ENCODE data around the gene DNPH1. TPM values are rescaled to one million over a fixed set of nuclear protein-coding genes. Genes with fewer than 3 reads are reported as not detected.

The DNPH1 gene
- total RNA-seq, 4 donors from 2014 or later = 57.7 to 101 (median 81.5) TPM

DNA sequence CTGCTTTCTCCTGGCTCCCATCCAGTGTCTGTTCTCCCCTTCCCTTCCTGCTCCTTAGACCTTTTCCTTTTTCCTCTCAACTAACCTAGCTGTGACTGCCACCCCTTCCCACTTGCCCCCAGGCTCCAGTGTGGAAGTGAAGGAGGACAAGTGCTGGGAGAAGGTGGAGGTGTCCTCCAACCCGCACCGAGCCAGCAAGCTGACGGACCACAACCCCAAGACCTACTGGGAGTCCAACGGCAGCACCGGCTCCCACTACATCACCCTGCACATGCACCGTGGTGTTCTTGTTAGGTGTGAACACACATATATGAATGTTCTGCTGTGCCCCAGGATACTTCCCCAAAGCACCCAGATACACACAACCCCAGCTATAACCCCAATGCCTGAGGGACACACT is 28.7 kb downstream of the DNPH1 start:
- intact Hi-C loops (cut with DNase I) = no loop called here
- Histone ChIP-seq H3K27ac (no peak overlapping the region), H3K27me3 (no peaks in the 10 kb centered on the region), H3K36me3 (peaks cover 17 to 99% (median 24%) of the 10 kb centered on the region in 3 donors), H3K4me1 (no peaks in the 10 kb centered on the region), H3K9me3 (no peaks in the 10 kb centered on the region), H3K4me3 (no peak overlapping the region)
- 89 to 98% methylated on average over 6 of the region's 6 CpGs for WGBS, 2 donors
- DNase-seq = no peak
- TF ChIP-seq, protein P1, sequence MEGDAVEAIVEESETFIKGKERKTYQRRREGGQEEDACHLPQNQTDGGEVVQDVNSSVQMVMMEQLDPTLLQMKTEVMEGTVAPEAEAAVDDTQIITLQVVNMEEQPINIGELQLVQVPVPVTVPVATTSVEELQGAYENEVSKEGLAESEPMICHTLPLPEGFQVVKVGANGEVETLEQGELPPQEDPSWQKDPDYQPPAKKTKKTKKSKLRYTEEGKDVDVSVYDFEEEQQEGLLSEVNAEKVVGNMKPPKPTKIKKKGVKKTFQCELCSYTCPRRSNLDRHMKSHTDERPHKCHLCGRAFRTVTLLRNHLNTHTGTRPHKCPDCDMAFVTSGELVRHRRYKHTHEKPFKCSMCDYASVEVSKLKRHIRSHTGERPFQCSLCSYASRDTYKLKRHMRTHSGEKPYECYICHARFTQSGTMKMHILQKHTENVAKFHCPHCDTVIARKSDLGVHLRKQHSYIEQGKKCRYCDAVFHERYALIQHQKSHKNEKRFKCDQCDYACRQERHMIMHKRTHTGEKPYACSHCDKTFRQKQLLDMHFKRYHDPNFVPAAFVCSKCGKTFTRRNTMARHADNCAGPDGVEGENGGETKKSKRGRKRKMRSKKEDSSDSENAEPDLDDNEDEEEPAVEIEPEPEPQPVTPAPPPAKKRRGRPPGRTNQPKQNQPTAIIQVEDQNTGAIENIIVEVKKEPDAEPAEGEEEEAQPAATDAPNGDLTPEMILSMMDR (IDR thresholded peaks at IDR 0.05) = no peak
- no peak for TF ChIP-seq POLR2A (IDR thresholded peaks at IDR 0.05)

DNA sequence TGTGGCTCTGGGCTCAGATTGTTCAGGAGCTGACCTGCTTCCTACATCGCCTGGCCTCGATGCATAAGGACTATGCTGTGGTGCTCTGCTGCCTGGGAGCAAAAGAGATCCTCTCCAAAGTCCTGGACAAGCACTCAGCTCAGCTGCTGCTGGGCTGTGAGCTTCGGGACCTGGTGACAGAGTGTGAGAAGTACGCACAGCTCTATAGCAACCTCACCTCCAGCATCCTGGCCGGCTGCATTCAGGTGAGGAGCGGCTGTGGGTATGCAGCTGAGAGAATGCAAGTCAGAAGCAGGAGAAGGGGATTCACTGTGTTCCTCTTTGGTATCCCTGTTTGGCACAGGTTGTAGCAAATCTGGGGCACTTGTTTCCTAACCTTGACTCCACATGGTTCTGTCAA is 29.4 kb downstream of the DNPH1 start:
- TF ChIP-seq, protein P1 (IDR thresholded peaks at IDR 0.05) = no peak
- no peak for TF ChIP-seq POLR2A (IDR thresholded peaks at IDR 0.05)
- Histone ChIP-seq H3K4me1 (no peaks in the 10 kb centered on the region), H3K27me3 (no peaks in the 10 kb centered on the region), H3K9me3 (no peaks in the 10 kb centered on the region), H3K27ac (no peak overlapping the region), H3K36me3 (peaks cover 16 to 99% (median 28%) of the 10 kb centered on the region in 3 donors), H3K4me3 (no peak overlapping the region)
- WGBS, 2 donors = 90 to 92% methylated on average over 2 to 5 of the region's 6 CpGs
- intact Hi-C loops (cut with DNase I) = no loop called here
- DNase-seq = no peak

DNA sequence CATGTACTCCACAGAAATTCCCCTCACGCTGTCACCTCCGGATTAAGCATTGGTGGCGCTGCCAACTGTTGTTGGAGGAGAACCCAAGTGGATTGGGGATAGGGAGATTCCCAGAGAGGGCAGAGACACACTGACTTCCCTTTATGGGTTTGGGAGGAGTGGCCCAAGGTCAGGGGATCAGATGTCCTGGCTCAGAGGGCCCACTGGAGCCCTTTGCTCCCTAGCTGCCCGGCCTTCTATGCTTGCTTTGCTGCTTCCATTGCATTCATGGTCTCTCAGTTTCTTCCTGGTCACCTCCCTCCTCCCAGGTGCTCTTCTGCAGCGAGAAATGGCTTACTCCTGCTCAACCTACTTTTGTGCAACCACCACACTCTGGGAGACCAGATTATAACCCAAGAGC is 32.9 kb downstream of the DNPH1 start:
- H3K36me3 ChIP-seq = peaks cover 15 to 100% (median 30%) of the 10 kb centered on the region in 3 donors
- H3K9me3 ChIP-seq = no peaks in the 10 kb centered on the region
- TF ChIP-seq, protein P1 (IDR thresholded peaks at IDR 0.05) = no peak
- H3K4me1 ChIP-seq = no peaks in the 10 kb centered on the region
- no peak overlapping the region for H3K27ac ChIP-seq
- no peak overlapping the region for H3K4me3 ChIP-seq
- 82 to 92% methylated on average over 5 of the region's 5 CpGs for WGBS, 2 donors
- DNase-seq = no peak
- intact Hi-C loops (cut with DNase I) = no loop called here
- H3K27me3 ChIP-seq = no peaks in the 10 kb centered on the region

DNA sequence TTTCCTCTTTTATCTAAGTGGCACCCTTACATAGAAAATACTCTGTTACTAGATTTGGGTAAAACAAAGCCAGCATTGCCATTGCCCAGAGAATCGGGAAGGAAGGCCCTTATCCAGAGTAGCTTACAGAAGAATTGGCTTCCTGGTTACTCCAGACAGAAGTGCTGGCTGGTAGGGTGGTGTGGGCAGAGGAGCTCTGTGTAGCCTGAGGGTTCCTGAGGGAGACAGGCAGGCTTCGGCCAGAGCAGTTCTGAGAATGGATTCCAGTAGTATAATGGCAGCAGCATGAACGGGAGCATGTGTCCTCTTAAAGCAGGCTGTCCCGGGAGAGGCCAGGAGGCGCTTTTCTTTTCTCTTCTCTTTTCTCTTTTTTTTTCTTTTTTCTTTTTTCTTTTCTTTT is 35.4 kb downstream of the DNPH1 start:
- intact Hi-C loops (cut with DNase I) = no loop called here
- Histone ChIP-seq H3K36me3 (peaks cover 11 to 94% (median 35%) of the 10 kb centered on the region in 3 donors), H3K27me3 (no peaks in the 10 kb centered on the region), H3K27ac (no peak overlapping the region), H3K4me3 (no peak overlapping the region), H3K9me3 (no peaks in the 10 kb centered on the region), H3K4me1 (no peaks in the 10 kb centered on the region)
- DNase-seq = no peak
- TF ChIP-seq POLR2A (IDR thresholded peaks at IDR 0.05) = no peak
- TF ChIP-seq, protein P1 (IDR thresholded peaks at IDR 0.05) = no peak
- WGBS, 2 donors = 87 to 91% methylated on average over 4 to 5 of the region's 5 CpGs

DNA sequence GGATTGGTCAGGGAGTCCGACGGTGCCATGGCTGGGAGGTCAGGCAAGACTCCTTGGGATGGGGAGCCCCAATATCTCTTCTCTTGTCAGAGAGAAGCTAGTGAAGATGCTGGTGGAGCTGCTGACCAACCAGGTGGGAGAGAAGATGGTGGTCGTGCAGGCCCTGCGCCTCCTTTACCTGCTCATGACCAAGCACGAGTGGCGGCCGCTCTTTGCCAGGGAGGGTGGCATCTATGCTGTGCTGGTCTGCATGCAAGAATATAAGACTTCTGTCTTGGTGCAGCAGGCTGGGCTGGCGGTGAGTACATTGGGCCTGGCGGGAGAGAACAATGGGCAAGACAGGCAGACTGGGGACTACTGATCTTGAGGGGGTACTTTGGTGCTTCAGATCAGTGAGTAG is 36.4 kb downstream of the DNPH1 start:
- no peak for TF ChIP-seq POLR2A (IDR thresholded peaks at IDR 0.05)
- TF ChIP-seq, protein P1 (IDR thresholded peaks at IDR 0.05) = no peak
- intact Hi-C loops (cut with DNase I) = no loop called here
- DNase-seq = no peak
- Histone ChIP-seq H3K36me3 (peaks cover 11 to 94% (median 31%) of the 10 kb centered on the region in 3 donors), H3K4me3 (no peak overlapping the region), H3K4me1 (peaks cover 0 to 5% (median 0%) of the 10 kb centered on the region in 3 donors), H3K27me3 (no peaks in the 10 kb centered on the region), H3K9me3 (no peaks in the 10 kb centered on the region), H3K27ac (no peak overlapping the region)
- WGBS, 2 donors = 90% methylated on average over 6 to 8 of the region's 9 CpGs

All from esophagus squamous epithelium (tissue), 5 donors.